Lower lobe of right lung (tissue), 2 donors: ENCODE measurements around the gene NXNL2. TPM values are rescaled to one million over a fixed set of nuclear protein-coding genes. Genes with fewer than 3 reads are reported as not detected.

ENCODE experiments used
- ATAC-seq, 2 donors: fragments of 200-7000 bp; cut with Tn5 transposase; one replicate each; pipeline ENCODE4 v1.9.1; 2020 to 2022; ENCODE audit warnings: mild to moderate bottlenecking in 2 of 2, moderate library complexity in 2 of 2
- DNase-seq: peaks from one replicate; pipeline ENCODE4 v3.0.0-alpha.2; 2020
- H3K27ac ChIP-seq: fragments of 200-600 bp; one replicate; pipeline ENCODE4 v1.8.0; 2022
- H3K27me3 ChIP-seq: fragments of 200-600 bp; one replicate; pipeline ENCODE4 v1.8.0; 2022; ENCODE audit warnings: low read depth
- H3K36me3 ChIP-seq: fragments of 200-600 bp; one replicate; pipeline ENCODE4 v1.8.0; 2022; ENCODE audit warnings: mild to moderate bottlenecking
- H3K4me1 ChIP-seq: fragments of 200-600 bp; one replicate; pipeline ENCODE4 v1.8.0; 2022
- H3K4me3 ChIP-seq: fragments of 200-600 bp; one replicate; pipeline ENCODE4 v1.8.0; 2022; ENCODE audit warnings: mild to moderate bottlenecking
- H3K9me3 ChIP-seq: fragments of 200-600 bp; one replicate; pipeline ENCODE4 v1.8.0; 2022
- CTCF ChIP-seq: fragments of 200-600 bp; IDR thresholded peaks from one replicate; pipeline ENCODE4 v1.8.0; 2022; ENCODE audit warnings: antibody characterized with exemption, mild to moderate bottlenecking
- intact Hi-C: fragments of 100-400 bp; cut with DNase I; formaldehyde crosslinking; loops from one replicate; pipeline ENCODE4 v1.11.0; 2022
- total RNA-seq: library from RNA; stranded (reverse); fragmentation: NEBNext Ultra II Directional; extraction: Animal tissue kit (Norgen Biotek cat#: 25700); gene quantifications from one replicate; pipeline ENCODE4 v1.2.1, GENCODE V29; 2021
- donor health status: DM: no; HTN: yes; CAD: no; lungs with severe emphysema.

The NXNL2 gene
- total RNA-seq, 1 donor from 2014 or later: 0.71 TPM

DNA sequence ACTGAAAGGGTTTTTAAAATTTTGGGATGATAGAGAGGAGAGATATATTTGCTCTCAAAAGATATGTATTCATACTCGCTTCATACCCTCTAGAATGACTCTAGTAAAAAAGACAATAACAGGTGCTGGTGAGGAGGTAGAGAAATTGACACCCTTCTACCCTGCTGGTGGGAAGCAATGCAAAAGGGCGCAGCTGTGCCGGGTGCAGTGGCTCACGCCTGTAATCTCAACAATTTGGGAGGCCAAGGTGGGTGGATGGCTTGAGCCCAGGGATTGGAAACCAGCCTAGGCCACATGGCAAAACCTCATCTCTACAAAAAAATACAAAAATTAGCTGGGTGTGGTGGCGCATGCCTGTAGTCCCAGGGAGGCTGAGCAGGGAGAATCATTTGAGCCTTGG lies 33.9 kb upstream of the NXNL2 start:
- no peak for DNase-seq

GRCh38 chr9:88502552-88503034 lies 32.4 kb upstream of the NXNL2 start:
- DNase-seq: no peak
- H3K4me3 ChIP-seq: no peak overlapping the region
- H3K27me3 ChIP-seq: no peaks in the 10 kb centered on the region
- TF ChIP-seq CTCF: no peak
- H3K27ac ChIP-seq: no peak overlapping the region
- no peaks in the 10 kb centered on the region for H3K4me1 ChIP-seq
- no peak for ATAC-seq
- intact Hi-C loops: no loop called here
- no peaks in the 10 kb centered on the region for H3K36me3 ChIP-seq
- no peaks in the 10 kb centered on the region for H3K9me3 ChIP-seq

More for the DNA sequence above, 33.9 kb upstream of the NXNL2 start:
- no peak for ATAC-seq
- intact Hi-C loops: no loop called here
- Histone ChIP-seq H3K27me3 (no peaks in the 10 kb centered on the region), H3K4me1 (no peaks in the 10 kb centered on the region), H3K27ac (no peak overlapping the region), H3K4me3 (no peak overlapping the region), H3K9me3 (no peaks in the 10 kb centered on the region), H3K36me3 (no peaks in the 10 kb centered on the region)
- no peak for TF ChIP-seq CTCF

DNA sequence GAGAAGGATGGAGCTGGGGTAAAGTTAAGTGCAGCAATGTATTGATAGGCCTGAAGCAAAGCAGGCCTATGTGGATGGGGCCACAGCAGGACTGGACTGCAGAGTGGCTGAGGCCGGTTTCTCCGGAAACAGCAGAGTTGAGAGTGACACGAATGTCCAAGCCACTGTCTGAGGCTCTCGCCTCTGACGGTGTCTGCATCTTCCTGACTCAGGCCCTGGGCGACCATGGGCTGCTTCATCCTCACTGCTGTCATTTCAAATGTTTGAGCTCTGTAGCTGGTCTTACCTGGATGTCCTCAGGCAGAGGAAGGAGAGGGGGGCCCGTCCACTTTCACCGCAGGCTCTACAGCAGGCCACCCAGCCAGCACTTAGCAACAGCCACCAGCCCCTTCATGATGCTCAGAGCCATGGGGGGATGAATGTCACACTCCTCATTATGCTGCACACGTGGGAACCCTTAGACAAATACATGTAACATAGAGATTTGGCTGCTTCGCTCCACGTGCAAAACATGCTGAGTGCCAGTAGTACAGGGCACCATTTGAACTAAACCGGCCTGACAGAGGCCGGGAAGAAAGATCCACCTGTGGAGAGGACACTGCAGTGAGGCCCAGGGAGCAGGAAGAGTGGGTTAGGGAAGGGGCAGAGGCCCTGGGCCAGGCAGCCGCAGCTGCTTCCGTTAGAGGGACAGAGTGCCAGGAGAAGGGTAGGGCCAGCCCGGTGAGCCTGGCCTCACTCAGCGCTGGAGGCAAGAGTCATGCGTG lies 31.7 kb upstream of the NXNL2 start:
- DNase-seq: no peak
- H3K9me3 ChIP-seq: no peaks in the 10 kb centered on the region
- no peaks in the 10 kb centered on the region for H3K36me3 ChIP-seq
- no peak for TF ChIP-seq CTCF
- ATAC-seq: peak in 1 of 2 donors; percentile 47
- H3K4me1 ChIP-seq: no peaks in the 10 kb centered on the region
- H3K27me3 ChIP-seq: no peaks in the 10 kb centered on the region
- intact Hi-C loops: no loop called here
- H3K4me3 ChIP-seq: no peak overlapping the region
- no peak overlapping the region for H3K27ac ChIP-seq

GRCh38 chr9:88503845-88504764 lies 30.9 kb upstream of the NXNL2 start:
- no peak overlapping the region for H3K27ac ChIP-seq
- H3K4me1 ChIP-seq: no peaks in the 10 kb centered on the region
- no peak for DNase-seq
- no peaks in the 10 kb centered on the region for H3K36me3 ChIP-seq
- intact Hi-C loops: no loop called here
- H3K4me3 ChIP-seq: no peak overlapping the region
- peak in 1 of 2 donors; percentile 30 for ATAC-seq
- TF ChIP-seq CTCF: no peak
- H3K9me3 ChIP-seq: no peaks in the 10 kb centered on the region
- no peaks in the 10 kb centered on the region for H3K27me3 ChIP-seq

DNA sequence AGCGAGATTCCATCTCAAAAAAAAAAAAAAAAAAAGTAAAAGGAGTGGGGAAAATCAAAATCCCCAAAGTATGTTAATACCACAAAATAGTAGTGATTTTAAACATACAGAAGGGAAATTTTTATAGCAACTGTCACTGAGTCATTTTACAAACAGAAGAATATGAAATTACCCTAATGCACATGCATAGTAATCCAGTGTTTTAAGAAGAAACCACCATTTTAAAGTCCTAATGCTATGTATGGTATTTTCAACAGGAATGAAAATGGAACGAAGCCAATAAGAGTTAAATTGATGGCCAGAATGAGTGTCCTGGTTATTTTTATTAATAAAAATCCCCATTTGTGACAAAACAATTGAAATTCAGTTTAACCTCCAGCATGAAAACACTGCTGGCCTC lies 26.7 kb upstream of the NXNL2 start:
- H3K36me3 ChIP-seq: no peaks in the 10 kb centered on the region
- TF ChIP-seq CTCF: no peak
- no peaks in the 10 kb centered on the region for H3K4me1 ChIP-seq
- ATAC-seq (no peak), DNase-seq (no peak)
- no peaks in the 10 kb centered on the region for H3K27me3 ChIP-seq
- intact Hi-C loops: no loop called here
- no peaks in the 10 kb centered on the region for H3K9me3 ChIP-seq
- H3K4me3 ChIP-seq: no peak overlapping the region
- H3K27ac ChIP-seq: no peak overlapping the region
